Keratinocyte (primary cell): ENCODE measurements around the gene ATP1A3. TPM values are rescaled to one million over a fixed set of nuclear protein-coding genes. Genes with fewer than 3 reads are reported as not detected.
"Not testable (repeated sequence)": the region's sequence is repeated elsewhere in the genome, so short reads cannot be mapped to it uniquely, and the experiment has no call there.

Experiments
- DNase-seq: peaks from one replicate; pipeline ENCODE4 v3.0.0-alpha.2; 2011; ENCODE audit warnings: low read depth, missing footprints, low spot score
- FAIRE-seq: peaks from 2 replicates; lab custom pipeline; 2011; peaks lifted over from hg19 to GRCh38; lab: Jason Lieb, UNC
- H2AFZ ChIP-seq: 2 replicates; pipeline ENCODE4 v1.6.0; 2012; ENCODE audit warnings: low read length, control low read depth, inconsistent platforms; ENCODE audit not compliant: control insufficient read depth
- H3K27ac ChIP-seq: 2 replicates; pipeline ENCODE4 v1.5.1; 2011; ENCODE audit warnings: low read length; ENCODE audit not compliant: control insufficient read depth, insufficient read depth
- H3K27me3 ChIP-seq: 3 replicates; pipeline ENCODE4 v1.6.0; 2011; ENCODE audit warnings: low read length; ENCODE audit not compliant: control insufficient read depth, insufficient read depth; ENCODE audit errors: extremely low read depth
- H3K36me3 ChIP-seq, 2 experiments: 2 replicates in 1 of 2; 3 replicates in 1 of 2; pipeline ENCODE4 v1.5.1; 2011; ENCODE audit warnings: low read length in 2 of 2, mild to moderate bottlenecking in 1 of 2; ENCODE audit not compliant: control insufficient read depth in 2 of 2, insufficient read depth in 2 of 2; ENCODE audit errors: extremely low read depth in 1 of 2
- H3K4me1 ChIP-seq: 3 replicates; pipeline ENCODE4 v1.5.1; 2011; ENCODE audit warnings: low read length; ENCODE audit not compliant: control insufficient read depth, insufficient read depth; ENCODE audit errors: extremely low read depth
- H3K4me2 ChIP-seq: 3 replicates; pipeline ENCODE4 v1.6.0; 2011; ENCODE audit warnings: low read depth, low read length; ENCODE audit not compliant: control insufficient read depth, insufficient read depth; ENCODE audit errors: extremely low read depth
- H3K4me3 ChIP-seq, 3 experiments: fragments of 200-600 bp in 1 of 3; sonication (generic) in 1 of 3; 2 replicates in 2 of 3; 3 replicates in 1 of 3; pipeline ENCODE4 v1.5.1; 2011 to 2016; ENCODE audit warnings: low read length in 3 of 3, mild to moderate bottlenecking in 3 of 3, control low read depth in 2 of 3, inconsistent platforms in 1 of 3, low read depth in 1 of 3, mixed read lengths in 1 of 3, mixed run types in 1 of 3, moderate library complexity in 1 of 3; ENCODE audit not compliant: control insufficient read depth in 2 of 3, insufficient read depth in 2 of 3; ENCODE audit errors: extremely low read depth in 1 of 3
- H3K79me2 ChIP-seq: 2 replicates; pipeline ENCODE4 v1.6.0; 2012; ENCODE audit warnings: low read length; ENCODE audit not compliant: control insufficient read depth, insufficient read depth
- H3K9ac ChIP-seq: 3 replicates; pipeline ENCODE4 v1.6.0; 2011; ENCODE audit warnings: low read length; ENCODE audit not compliant: control insufficient read depth, insufficient read depth; ENCODE audit errors: extremely low read depth
- H3K9me1 ChIP-seq: 3 replicates; pipeline ENCODE4 v1.6.0; 2011; ENCODE audit warnings: low read length; ENCODE audit not compliant: control insufficient read depth, insufficient read depth; ENCODE audit errors: extremely low read depth
- H3K9me3 ChIP-seq: 2 replicates; pipeline ENCODE4 v1.5.1; 2012; ENCODE audit warnings: low read depth, low read length; ENCODE audit not compliant: control insufficient read depth
- H4K20me1 ChIP-seq: 3 replicates; pipeline ENCODE4 v1.6.0; 2011; ENCODE audit warnings: low read length; ENCODE audit not compliant: control insufficient read depth, insufficient read depth; ENCODE audit errors: extremely low read depth
- EZH2 ChIP-seq: IDR thresholded peaks from one replicate; pipeline ENCODE4 v1.6.1; 2012; ENCODE audit warnings: inconsistent platforms, mild to moderate bottlenecking, low read length, moderate library complexity
- dilution Hi-C: fragments of 300-500 bp; cut with MboI; formaldehyde crosslinking; loops from one replicate; pipeline ENCODE4 v1.7.0; 2020; ENCODE audit warnings: low sequenced_read_pairs; ENCODE audit not compliant: extremely low pct_ligation_motif_present
- polyA minus RNA-seq, 3 experiments: library from RNA; depleted of rRNA, polyadenylated mRNA; stranded (reverse); fragments of >200 nt; gene quantifications; 1 replicate in 1 of 3; 2 replicates in 1 of 3; 3 replicates in 1 of 3; pipeline ENCODE4 v1.2.3, GENCODE V29; 2011
- polyA plus RNA-seq, 5 experiments: library from polyadenylated mRNA; depleted of rRNA in 3 of 5; stranded (reverse) in 3 of 5; stranded (forward) in 1 of 5; unstranded in 1 of 5; fragments of >200 nt; gene quantifications; 1 replicate in 1 of 5; 2 replicates in 3 of 5; 3 replicates in 1 of 5; pipeline versions ENCODE4 v1.2.1 to v1.2.3, GENCODE V29; 2011 to 2012; ENCODE audit warnings: missing spikeins in 2 of 5, low read depth in 1 of 5, low replicate concordance in 1 of 5
- TF ChIP-seq, protein P1 (sequence below), 3 experiments: IDR thresholded peaks in 1 of 3; conservative IDR thresholded peaks in 1 of 3; optimal IDR thresholded peaks in 1 of 3; 2 replicates in 2 of 3; 3 replicates in 1 of 3; pipeline versions ENCODE3 to v1.5.1; 2011; ENCODE audit warnings: low read length in 3 of 3, mild to moderate bottlenecking in 3 of 3, moderate library complexity in 2 of 3, control low read depth in 1 of 3, inconsistent platforms in 1 of 3; ENCODE audit not compliant: insufficient read depth in 2 of 3; ENCODE audit errors: extremely low read depth in 1 of 3

ATP1A3 gene
- polyA plus RNA-seq (0.05 to 0.09 TPM in 2 of 3 replicates, not detected in the other), polyA minus RNA-seq (0.13 to 0.30 TPM in 2 of 3 replicates, not detected in the other)
- not detected for polyA plus RNA-seq (2011; ENCODE audit: low read depth)
- 0.04 TPM in 1 of 2 replicates, not detected in the other for polyA plus RNA-seq (2011; cell fraction: cytosol; rRNA removed)
- polyA plus RNA-seq (2011; cell fraction: nucleus; rRNA removed) = 0.19 and 0.23 TPM in 2 replicates
- 0.20 and 0.21 TPM in 2 replicates for polyA plus RNA-seq (2012; ENCODE audit: low replicate concordance)
- not detected for polyA minus RNA-seq (2011; cell fraction: cytosol; rRNA and poly(A)+ RNA removed)
- polyA minus RNA-seq (2011; cell fraction: nucleus; rRNA and poly(A)+ RNA removed) = 0.21 and 0.31 TPM in 2 replicates

DNA sequence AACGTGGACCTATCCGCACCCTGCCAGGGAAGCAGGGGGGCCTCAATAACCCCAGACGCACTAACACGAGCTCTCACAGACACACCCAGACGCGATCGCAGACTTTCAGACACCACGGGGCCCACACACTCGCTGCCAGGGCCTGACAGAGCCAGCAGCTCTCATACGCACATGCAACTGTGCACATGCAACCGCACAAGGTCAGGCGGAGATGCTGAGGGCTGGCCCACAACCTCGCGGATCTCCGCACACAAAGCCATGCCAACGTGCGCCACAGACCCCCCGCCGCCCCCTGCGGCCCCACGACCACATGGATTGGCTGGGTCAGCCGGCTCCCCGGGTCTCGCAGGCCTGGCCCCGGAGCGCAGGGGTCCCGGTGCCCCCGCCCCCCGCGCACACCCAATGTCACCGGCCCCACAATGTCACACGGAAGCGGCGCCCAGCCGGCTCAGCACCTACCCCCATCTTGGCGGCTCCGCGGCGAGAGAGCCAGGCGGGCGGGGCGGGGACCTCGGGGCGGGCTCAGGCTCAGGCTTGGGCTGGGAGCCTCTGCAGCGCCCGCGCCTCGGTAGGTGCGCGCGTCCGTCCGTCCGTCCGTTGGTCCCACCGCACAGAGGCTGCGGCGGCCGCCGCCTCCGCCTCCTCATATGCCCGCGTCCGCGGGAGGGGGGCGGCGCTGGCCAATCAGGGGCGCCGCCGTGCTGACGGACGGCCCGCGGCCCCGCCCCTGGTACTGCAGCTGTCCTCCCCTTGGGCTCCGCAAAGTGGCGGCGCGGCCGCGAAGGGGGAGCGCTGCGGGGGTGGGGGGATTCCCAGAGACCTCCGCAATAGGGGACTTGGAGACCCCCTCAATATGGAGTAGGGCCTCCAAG is at the start of gene ATP1A3:
Gene ATP1A3 (minus strand): TSS at position 619 of the 872 bp plus-strand sequence. CDS start 154 bp downstream, at position 465.
- Histone ChIP-seq H3K36me3 (no peaks in the 10 kb centered on the region), H3K9me1 (no peaks in the 10 kb centered on the region), H3K4me2 (peak within 1 kb of the TSS; percentile 9), H3K79me2 (no peaks in the 10 kb centered on the region), H4K20me1 (no peaks in the 10 kb centered on the region), H3K9ac (no peak within 1 kb of the TSS), H2AFZ (no peak within 1 kb of the TSS), H3K4me3 (peak within 1 kb of the TSS; percentile 27 to 46 (median 35)), H3K27ac (no peak within 1 kb of the TSS), H3K27me3 (peaks cover 57% of the 10 kb centered on the region), H3K9me3 (no peaks in the 10 kb centered on the region), H3K4me1 (no peaks in the 10 kb centered on the region)
- FAIRE-seq = no peak
- TF ChIP-seq EZH2 = peak; percentile 42
- TF ChIP-seq, protein P1, sequence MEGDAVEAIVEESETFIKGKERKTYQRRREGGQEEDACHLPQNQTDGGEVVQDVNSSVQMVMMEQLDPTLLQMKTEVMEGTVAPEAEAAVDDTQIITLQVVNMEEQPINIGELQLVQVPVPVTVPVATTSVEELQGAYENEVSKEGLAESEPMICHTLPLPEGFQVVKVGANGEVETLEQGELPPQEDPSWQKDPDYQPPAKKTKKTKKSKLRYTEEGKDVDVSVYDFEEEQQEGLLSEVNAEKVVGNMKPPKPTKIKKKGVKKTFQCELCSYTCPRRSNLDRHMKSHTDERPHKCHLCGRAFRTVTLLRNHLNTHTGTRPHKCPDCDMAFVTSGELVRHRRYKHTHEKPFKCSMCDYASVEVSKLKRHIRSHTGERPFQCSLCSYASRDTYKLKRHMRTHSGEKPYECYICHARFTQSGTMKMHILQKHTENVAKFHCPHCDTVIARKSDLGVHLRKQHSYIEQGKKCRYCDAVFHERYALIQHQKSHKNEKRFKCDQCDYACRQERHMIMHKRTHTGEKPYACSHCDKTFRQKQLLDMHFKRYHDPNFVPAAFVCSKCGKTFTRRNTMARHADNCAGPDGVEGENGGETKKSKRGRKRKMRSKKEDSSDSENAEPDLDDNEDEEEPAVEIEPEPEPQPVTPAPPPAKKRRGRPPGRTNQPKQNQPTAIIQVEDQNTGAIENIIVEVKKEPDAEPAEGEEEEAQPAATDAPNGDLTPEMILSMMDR (optimal IDR thresholded peaks at IDR 0.05 in 1 of 3, IDR thresholded peaks at IDR 0.05 in 1 of 3, conservative IDR thresholded peaks at IDR 0.05 in 1 of 3; ENCODE audit: extremely low read depth in 1 of 3, insufficient read depth in 2 of 3, low read length in 3 of 3) = no peak
- no peak for DNase-seq
- dilution Hi-C loops = no loop called here

DNA sequence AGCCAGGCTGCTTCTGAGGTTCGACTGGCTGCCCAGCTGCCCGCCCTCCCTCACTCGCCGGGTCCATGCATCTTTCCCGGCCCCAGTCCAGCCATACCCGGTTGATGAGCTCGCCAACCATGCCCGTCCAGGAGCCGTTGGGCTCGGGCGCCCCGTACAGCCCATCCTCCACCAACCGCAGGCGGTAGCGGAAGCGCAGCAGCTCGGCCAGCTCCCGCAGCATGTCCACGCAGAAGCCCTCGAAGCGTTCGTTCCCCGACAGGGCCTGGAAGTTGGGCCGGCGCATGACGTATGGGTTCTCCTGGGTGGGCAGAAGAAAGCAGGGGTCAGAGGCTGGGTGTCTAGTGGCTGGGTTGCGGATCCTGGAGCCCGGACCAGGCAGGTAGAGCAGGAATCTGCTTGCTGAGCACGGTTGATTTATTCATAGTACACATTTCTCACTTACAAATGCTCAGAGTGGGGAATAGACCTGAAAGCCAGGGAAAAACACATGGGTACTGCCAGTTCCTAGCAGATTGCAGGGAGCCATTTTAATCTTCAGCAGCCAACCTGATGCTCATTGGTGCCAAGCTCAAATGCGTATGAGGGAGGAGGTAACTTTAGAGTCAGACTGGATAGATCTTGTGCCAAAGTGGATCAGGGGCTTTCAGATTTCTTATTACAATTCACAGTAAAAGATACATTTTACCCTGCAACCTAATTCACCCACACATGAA is 48.6 kb upstream of the ATP1A3 start:
- Histone ChIP-seq H3K9me3 (no peaks in the 10 kb centered on the region), H3K9me1 (no peaks in the 10 kb centered on the region), H3K4me3 (no peak overlapping the region), H3K4me2 (no peak overlapping the region), H4K20me1 (no peaks in the 10 kb centered on the region), H3K27ac (no peak overlapping the region), H3K9ac (no peak overlapping the region), H3K4me1 (no peaks in the 10 kb centered on the region), H3K79me2 (no peaks in the 10 kb centered on the region), H3K36me3 (no peaks in the 10 kb centered on the region), H2AFZ (no peak overlapping the region), H3K27me3 (no peaks in the 10 kb centered on the region)
- TF ChIP-seq EZH2 = no peak
- TF ChIP-seq, protein P1 (optimal IDR thresholded peaks at IDR 0.05 in 1 of 3, IDR thresholded peaks at IDR 0.05 in 1 of 3, conservative IDR thresholded peaks at IDR 0.05 in 1 of 3; ENCODE audit: extremely low read depth in 1 of 3, insufficient read depth in 2 of 3, low read length in 3 of 3) = no peak
- DNase-seq (no peak), FAIRE-seq (no peak)
- dilution Hi-C loops = no loop called here

DNA sequence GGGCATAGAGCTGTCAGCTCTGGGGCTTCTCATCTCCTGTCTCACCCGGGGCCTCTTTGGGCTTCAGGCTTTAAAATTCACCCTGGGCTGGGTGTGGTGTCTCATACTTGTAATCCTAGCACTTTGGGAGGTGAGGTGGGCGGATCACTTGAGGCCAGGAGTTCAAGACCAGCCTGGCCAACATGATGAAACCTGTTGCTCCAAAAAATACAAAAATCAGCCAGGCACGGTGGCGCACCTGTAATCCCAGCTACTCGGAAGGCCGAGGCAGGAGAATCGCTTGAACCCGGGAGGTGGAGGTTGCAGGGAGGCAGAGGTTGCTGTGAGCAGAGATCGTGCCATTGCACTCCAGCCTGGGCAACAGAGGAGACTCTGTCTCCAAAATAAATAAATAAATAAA is 46.5 kb upstream of the ATP1A3 start:
- H3K27me3 ChIP-seq, FAIRE-seq, H3K9me3 ChIP-seq, H3K9me1 ChIP-seq, H4K20me1 ChIP-seq, H3K27ac ChIP-seq, H3K4me2 ChIP-seq, H3K79me2 ChIP-seq, dilution Hi-C loops, DNase-seq, H2AFZ ChIP-seq, H3K4me1 ChIP-seq, H3K36me3 ChIP-seq, H3K9ac ChIP-seq, H3K4me3 ChIP-seq: not testable (repeated sequence)
